HG03571 (cell line): ENCODE results near the gene CXADR.

Experiments
- ATAC-seq: cut with Tn5 transposase; IDR thresholded peaks from one replicate; pipeline ENCODE4 v1.9.1; 2021; ENCODE audit not compliant: unreplicated experiment

The CXADR gene

GRCh38 chr21:17585875-17586450, 73.1 kb downstream of the CXADR start:
- no peak for ATAC-seq

GRCh38 chr21:17590430-17590829, 77.6 kb downstream of the CXADR start:
- no peak for ATAC-seq

- ATAC-seq, result no peak
Observed at GRCh38 chr21:17597680-17598079, 84.8 kb downstream of the CXADR start.

- peak; percentile 70 for ATAC-seq
Observed at GRCh38 chr21:17598437-17598836, 85.6 kb downstream of the CXADR start.

GRCh38 chr21:17602874-17603273, 90.0 kb downstream of the CXADR start:
- no peak for ATAC-seq

GRCh38 chr21:17607684-17608083, 94.8 kb downstream of the CXADR start:
- no peak for ATAC-seq

GRCh38 chr21:17609681-17610080, 96.8 kb downstream of the CXADR start:
- no peak for ATAC-seq

GRCh38 chr21:17610911-17611310, 98.1 kb downstream of the CXADR start:
- ATAC-seq, result no peak

GRCh38 chr21:17611414-17612022, 98.7 kb downstream of the CXADR start:
- ATAC-seq, result peak; percentile 52

- peak; percentile 1 for ATAC-seq
Observed at GRCh38 chr21:17612023-17612564, 99.3 kb downstream of the CXADR start.

- ATAC-seq, result peak; percentile 67
Observed at GRCh38 chr21:17612565-17613241, 99.9 kb downstream of the CXADR start, which contains the start of gene BTG3. Gene BTG3, minus strand, starts transcription at chr21:17612901. Its CDS starts 3,757 bp downstream, at chr21:17609144.

GRCh38 chr21:17613242-17613676, 100.4 kb downstream of the CXADR start:
- no peak for ATAC-seq

- no peak for ATAC-seq
Observed at GRCh38 chr21:17616831-17617230, 104.0 kb downstream of the CXADR start.

- no peak for ATAC-seq
Observed at GRCh38 chr21:17622018-17622417, 109.2 kb downstream of the CXADR start.

- ATAC-seq, result no peak
Observed at GRCh38 chr21:17631195-17631594, 118.4 kb downstream of the CXADR start.

GRCh38 chr21:17636711-17637110, 123.9 kb downstream of the CXADR start:
- no peak for ATAC-seq

GRCh38 chr21:17640821-17641220, 128.0 kb downstream of the CXADR start:
- ATAC-seq, result no peak
